Measurements from ENCODE around the gene TFR2.

TFR2 gene

DNA sequence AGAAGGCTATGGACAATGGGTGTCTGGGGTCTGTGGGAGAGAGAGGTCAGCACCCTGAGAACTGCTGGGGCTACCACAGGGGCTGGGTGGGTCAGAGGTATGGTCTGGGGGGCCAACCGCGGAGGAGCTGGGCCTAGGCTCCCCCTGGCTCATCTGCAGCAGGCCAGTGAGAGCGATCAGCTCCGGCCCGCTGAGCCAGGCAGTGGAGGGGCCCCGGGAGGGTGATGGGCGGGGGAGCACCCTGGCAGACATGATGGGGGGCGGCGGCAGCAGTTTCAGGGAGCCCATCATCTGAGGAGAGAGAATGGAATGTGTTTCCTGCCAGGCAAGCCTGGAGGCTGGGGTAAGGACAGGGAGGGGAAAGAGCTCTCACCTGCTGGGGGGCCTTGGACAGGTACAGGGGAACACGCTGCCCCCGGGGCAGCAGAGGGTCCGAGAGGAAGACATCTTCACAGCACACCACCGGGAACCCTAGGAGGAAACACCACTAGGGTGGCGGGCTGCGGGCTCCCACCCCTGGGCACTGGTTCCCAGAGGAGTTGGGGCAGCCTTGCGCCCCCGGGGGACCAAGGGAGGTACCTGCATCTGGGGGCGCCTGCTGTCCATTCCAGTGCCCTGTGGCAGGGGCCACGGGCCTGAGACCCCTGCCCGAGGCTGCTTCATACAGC, 68.9 kb downstream of the TFR2 start:
- no peak for DNase-seq

DNA sequence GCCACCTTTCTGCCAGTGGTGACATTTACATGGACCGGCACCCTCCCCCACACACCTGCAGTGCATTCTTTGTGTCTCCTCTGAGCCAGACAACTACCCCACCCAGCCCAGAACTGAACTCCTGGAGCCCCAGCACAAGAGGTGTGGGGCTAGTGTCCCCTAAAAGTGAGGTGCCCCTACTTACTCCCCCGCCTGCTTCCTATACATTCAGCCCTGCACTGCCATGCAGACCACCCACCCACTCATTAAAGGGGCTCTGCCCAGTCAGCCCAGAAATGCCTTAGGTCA, 69.6 kb downstream of the TFR2 start:
- no peak for DNase-seq

DNA sequence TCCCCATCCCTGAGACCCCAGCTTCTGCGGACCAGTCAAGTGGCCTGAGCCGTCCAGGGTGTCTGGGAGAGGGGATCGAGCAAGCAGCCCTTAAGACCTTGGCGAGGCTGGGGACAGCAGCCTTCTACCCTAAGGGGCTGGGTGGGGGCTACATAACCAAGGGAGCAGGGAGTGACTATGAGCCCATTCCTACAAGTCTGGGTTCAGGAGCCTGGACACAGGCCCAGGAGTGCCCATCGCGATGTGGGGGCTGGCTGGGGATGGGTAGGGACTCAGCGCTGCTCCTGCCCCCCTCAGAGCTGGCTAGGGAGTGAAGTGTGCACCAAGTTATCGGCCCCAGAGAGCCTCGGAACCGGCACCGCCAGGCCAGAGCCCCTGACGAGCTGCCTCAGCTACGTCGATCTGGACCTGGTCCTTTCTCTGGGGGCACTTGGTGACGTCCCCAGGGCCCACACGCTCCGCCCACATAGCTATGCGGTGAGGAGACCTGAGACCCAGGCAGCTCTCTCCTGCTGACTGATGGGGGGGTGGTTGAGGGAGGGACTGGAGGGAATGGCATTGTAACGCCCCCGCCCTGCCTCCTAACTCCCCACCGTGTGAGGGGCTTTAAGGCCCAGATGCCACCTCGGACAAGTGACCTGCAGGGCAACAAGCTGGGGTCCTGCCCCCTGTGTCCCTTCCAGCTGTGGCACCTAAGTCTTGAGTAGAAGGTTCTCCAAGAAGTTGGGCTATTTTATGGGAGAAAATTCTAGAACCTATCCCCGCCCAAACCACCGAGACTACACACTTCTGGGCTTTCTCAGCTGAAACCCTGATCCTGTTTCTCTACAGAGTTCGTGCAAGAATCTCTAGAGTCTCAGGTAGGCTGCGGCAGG, 70.2 kb downstream of the TFR2 start:
- no peak for DNase-seq
